ENCODE results near the gene ADAMTS12.

DNA sequence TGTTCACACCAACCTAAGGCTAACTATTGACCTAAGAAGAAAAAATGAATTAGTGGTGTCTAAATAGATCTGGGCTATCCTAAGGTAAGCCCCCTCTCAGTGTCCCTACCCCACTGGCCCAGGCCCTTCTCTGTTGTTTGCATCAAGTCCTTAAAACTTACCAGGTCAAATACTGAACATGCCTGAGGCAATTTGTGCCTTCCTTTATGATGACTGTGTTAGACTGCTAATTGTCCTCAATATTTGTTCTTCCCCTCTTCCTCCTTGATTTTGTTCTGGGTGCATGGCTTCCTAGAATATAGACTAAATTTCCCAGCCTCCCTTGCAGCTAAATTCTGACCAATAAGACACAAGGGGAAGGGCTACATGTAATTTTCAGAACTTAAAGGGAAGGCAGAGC lies 199.9 kb downstream of the ADAMTS12 start:
- TF ChIP-seq, protein P1, sequence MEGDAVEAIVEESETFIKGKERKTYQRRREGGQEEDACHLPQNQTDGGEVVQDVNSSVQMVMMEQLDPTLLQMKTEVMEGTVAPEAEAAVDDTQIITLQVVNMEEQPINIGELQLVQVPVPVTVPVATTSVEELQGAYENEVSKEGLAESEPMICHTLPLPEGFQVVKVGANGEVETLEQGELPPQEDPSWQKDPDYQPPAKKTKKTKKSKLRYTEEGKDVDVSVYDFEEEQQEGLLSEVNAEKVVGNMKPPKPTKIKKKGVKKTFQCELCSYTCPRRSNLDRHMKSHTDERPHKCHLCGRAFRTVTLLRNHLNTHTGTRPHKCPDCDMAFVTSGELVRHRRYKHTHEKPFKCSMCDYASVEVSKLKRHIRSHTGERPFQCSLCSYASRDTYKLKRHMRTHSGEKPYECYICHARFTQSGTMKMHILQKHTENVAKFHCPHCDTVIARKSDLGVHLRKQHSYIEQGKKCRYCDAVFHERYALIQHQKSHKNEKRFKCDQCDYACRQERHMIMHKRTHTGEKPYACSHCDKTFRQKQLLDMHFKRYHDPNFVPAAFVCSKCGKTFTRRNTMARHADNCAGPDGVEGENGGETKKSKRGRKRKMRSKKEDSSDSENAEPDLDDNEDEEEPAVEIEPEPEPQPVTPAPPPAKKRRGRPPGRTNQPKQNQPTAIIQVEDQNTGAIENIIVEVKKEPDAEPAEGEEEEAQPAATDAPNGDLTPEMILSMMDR (conservative IDR thresholded peaks at IDR 0.05) = no peak
- no peak for TF ChIP-seq ZFX (IDR thresholded peaks at IDR 0.05)
